HG03521 (cell line): Measurements from ENCODE around the gene PCK1.

ENCODE experiments used
- ATAC-seq: cut with Tn5 transposase; IDR thresholded peaks from one replicate; pipeline ENCODE4 v1.9.1; 2021; ENCODE audit warnings: mild to moderate bottlenecking, moderate library complexity; ENCODE audit not compliant: unreplicated experiment

The PCK1 gene

GRCh38 chr20:57587278-57587988 is 26.5 kb downstream of the PCK1 start:
- ATAC-seq, result no peak

- ATAC-seq, result no peak
Observed at GRCh38 chr20:57587989-57588377, 27.1 kb downstream of the PCK1 start.

DNA sequence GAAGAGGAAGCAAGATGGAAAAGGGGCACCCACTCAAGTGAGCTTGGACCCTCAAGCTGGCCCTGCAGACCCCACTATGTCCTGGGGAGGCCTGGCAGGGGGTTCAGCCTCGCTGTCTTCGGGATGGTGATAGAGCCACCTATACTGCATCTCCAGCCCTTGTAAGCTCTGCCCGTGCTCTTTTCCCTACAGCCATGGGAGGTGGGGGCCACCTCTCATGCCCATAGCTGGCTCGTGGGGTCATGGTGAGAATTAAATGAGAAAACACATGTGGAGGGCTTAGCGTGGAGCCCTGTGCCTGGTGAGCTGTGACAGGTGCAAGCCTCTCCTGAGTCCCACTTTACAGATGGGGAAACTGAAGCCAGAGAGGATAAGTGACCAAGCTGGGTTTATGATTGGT is 27.7 kb downstream of the PCK1 start:
- no peak for ATAC-seq

DNA sequence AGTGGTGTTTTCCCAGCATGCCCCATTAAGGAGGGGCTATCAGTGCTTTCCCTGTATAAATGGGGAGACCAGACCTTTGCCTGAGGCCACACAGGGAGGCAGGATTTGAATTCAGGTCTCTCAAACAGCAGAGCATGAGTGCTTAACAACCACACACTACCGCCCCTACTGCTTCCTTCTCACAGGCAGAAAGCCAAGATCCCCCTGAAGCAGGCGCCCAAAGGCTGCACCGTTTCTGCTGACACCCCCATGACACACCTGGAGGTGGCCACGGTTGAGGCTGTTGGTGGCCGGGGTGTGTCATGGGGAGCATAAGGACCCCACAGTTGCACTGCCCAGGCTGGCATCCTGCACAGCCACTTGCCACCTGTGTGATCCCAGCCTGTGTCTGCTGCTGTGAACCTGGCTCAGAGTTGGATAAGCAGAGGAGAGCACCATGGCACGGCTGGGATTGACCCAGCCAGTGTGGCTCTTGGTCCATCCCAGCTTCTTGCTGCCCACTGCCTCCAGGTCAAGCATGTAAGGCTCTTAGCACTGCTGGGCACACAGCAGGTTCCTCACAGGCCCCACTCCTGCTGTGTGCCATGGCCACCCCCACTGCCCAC is 28.3 kb downstream of the PCK1 start:
- ATAC-seq, result no peak

- no peak for ATAC-seq
Observed at GRCh38 chr20:57589728-57590484, 29.0 kb downstream of the PCK1 start.

GRCh38 chr20:57590485-57591288 is 29.8 kb downstream of the PCK1 start:
- no peak for ATAC-seq

GRCh38 chr20:57591289-57592229 is 30.6 kb downstream of the PCK1 start:
- no peak for ATAC-seq

- ATAC-seq, result no peak
Observed at GRCh38 chr20:57592263-57593092, 31.6 kb downstream of the PCK1 start.

GRCh38 chr20:57593134-57593886 is 32.4 kb downstream of the PCK1 start:
- no peak for ATAC-seq

- ATAC-seq, result no peak
Observed at GRCh38 chr20:57594092-57594951, 33.4 kb downstream of the PCK1 start.

DNA sequence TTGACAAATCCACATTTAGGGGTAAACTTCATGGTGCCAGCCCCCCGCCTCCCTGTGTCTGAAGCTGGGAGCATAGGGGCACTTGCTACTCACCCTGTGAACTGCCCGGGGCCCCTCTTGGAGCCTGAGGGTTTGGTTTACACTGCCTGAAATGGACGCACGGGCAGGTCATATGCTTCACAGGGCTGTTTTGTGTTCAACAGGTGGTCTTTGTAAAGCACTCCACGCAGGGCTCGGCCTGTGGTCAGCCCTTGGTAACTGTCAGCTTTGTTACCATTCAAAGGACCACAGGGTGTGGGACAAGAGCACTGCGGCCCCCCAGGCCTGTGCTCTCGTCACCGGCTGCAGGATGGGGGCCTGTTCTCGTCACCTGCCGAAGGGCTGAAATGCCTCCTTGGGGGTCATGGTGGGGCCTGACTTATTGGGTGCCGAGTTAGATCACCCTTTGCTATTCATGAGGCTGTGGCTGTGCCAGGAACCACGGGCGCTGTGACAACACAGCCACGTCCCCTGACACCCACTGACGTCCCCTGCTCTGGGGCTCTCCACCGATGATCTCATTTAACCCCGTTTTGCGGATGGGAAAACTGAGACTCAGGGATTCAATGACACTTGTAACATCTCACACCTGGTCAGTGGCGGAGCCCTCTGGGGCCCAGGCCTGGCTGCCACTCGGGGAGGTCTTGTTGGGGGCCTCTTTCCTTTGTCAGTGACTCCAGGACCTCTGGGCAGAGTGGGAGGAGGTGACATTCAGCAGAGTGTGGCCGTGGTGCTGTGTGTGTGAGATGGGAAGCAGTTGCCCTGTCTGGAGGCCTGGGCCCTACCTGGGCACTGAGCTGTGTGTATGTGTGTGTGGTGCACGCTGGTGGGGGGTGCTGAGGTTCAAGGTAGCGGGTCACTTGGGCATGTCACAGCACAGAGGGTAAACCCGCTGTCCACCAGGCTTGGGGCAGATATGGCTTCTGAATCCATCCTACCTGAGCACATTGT is 34.4 kb downstream of the PCK1 start:
- ATAC-seq, result no peak

DNA sequence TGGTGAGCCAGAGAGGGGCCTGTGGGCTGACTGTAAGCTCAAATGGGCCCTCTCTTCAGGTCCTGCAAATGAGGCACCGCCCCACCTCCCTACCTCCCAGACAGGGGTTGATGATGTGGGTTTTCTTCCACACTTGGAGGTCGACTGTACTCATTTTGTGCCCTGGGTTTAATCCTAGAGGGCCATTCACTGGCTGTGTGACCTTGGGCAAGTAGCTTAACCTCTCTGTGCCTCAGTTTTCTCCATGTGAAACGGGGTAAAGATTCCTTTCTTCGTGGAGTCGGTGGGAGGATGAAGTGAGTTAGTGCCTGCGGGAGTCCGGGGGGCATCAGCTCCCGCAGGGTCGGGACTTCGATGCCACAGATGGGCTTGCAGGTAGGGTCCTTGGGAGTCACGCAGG is 35.4 kb downstream of the PCK1 start:
- ATAC-seq, result no peak

GRCh38 chr20:57596998-57597939 is 36.4 kb downstream of the PCK1 start:
- ATAC-seq, result no peak

GRCh38 chr20:57598060-57598459 is 37.1 kb downstream of the PCK1 start:
- no peak for ATAC-seq

DNA sequence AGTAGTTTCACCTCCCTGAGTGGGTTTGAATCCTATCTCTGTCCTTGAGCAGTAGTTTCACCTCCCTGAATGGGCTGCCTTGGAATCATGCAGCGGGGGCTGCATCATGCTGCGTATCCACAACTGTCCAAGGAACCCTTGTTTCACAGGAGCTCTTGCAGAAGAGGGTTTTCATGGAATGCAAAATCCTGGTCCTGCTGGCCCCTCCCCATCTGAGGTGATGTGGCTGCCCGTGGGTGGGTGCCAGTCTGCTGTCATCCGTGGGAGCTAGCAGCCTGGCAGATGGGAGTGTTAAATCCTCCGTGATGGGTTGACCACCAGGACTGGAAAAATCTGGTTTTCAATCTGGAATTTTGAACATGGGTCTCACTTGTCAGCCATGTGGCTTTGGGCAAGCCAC is 37.6 kb downstream of the PCK1 start:
- ATAC-seq, result no peak
